ENCODE data around the gene ZACN.
"Not testable (repeated sequence)": the region's sequence is repeated elsewhere in the genome, so short reads cannot be mapped to it uniquely, and the experiment has no call there.

Gene ZACN

GRCh38 chr17:76063875-76064546 lies 15.0 kb upstream of the ZACN start:
- Histone ChIP-seq H3K4me1 (ENCODE audit: control insufficient read depth, insufficient read depth, low read length) (no peaks in the 10 kb centered on the region), H3K9ac (ENCODE audit: low read length) (no peak overlapping the region), H3K4me3 (ENCODE audit: low read length) (no peak overlapping the region), H3K27me3 (ENCODE audit: control insufficient read depth, insufficient read depth, low read length) (no peaks in the 10 kb centered on the region), H3K9me3 (ENCODE audit: control insufficient read depth, low read length) (no peaks in the 10 kb centered on the region), H3K36me3 (ENCODE audit: control insufficient read depth, insufficient read depth, low read length) (peaks cover 28% of the 10 kb centered on the region)

- H3K9ac ChIP-seq (ENCODE audit: low read length): no peak overlapping the region
- H3K9me3 ChIP-seq (ENCODE audit: control insufficient read depth, low read length): no peaks in the 10 kb centered on the region
- no peak overlapping the region for H3K4me3 ChIP-seq (ENCODE audit: low read length)
- H3K4me1 ChIP-seq (ENCODE audit: control insufficient read depth, insufficient read depth, low read length): peaks cover 3% of the 10 kb centered on the region
- peaks cover 22% of the 10 kb centered on the region for H3K36me3 ChIP-seq (ENCODE audit: control insufficient read depth, insufficient read depth, low read length)
- H3K27me3 ChIP-seq (ENCODE audit: control insufficient read depth, insufficient read depth, low read length): no peaks in the 10 kb centered on the region
Observed at GRCh38 chr17:76065775-76066174, 13.2 kb upstream of the ZACN start.

- no peaks in the 10 kb centered on the region for H3K36me3 ChIP-seq (ENCODE audit: control insufficient read depth, insufficient read depth, low read length)
- H3K9ac ChIP-seq (ENCODE audit: low read length): peak overlapping the region; percentile 68
- H3K9me3 ChIP-seq (ENCODE audit: control insufficient read depth, low read length): no peaks in the 10 kb centered on the region
- H3K27me3 ChIP-seq (ENCODE audit: control insufficient read depth, insufficient read depth, low read length): peaks cover 33% of the 10 kb centered on the region
- peak overlapping the region; percentile 54 for H3K4me3 ChIP-seq (ENCODE audit: low read length)
- H3K4me1 ChIP-seq (ENCODE audit: control insufficient read depth, insufficient read depth, low read length): peaks cover 13% of the 10 kb centered on the region
Observed at GRCh38 chr17:76071531-76072147, 7.3 kb upstream of the ZACN start.

- Histone ChIP-seq H3K4me1 (ENCODE audit: control insufficient read depth, insufficient read depth, low read length) (peaks cover 20% of the 10 kb centered on the region), H3K9ac (ENCODE audit: low read length) (peak within 1 kb of the TSS; percentile 71), H3K4me3 (ENCODE audit: low read length) (peak within 1 kb of the TSS; percentile 85), H3K27me3 (ENCODE audit: control insufficient read depth, insufficient read depth, low read length) (peaks cover 39% of the 10 kb centered on the region), H3K36me3 (ENCODE audit: control insufficient read depth, insufficient read depth, low read length) (no peaks in the 10 kb centered on the region), H3K9me3 (ENCODE audit: control insufficient read depth, low read length) (no peaks in the 10 kb centered on the region)
Observed at GRCh38 chr17:76072148-76072858, 6.7 kb upstream of the ZACN start, which contains the start of gene SRP68. Gene SRP68 (minus strand): TSS chr17:76072517. CDS start chr17:76072491, 26 bp downstream.

GRCh38 chr17:76074390-76075363 lies 4.3 kb upstream of the ZACN start, which contains the start of gene GALR2:
Gene GALR2 (plus strand): TSS chr17:76074781. CDS start chr17:76074884, 103 bp downstream.
- no peak within 1 kb of the TSS for H3K9ac ChIP-seq (ENCODE audit: low read length)
- peaks cover 63% of the 10 kb centered on the region for H3K27me3 ChIP-seq (ENCODE audit: control insufficient read depth, insufficient read depth, low read length)
- H3K4me1 ChIP-seq (ENCODE audit: control insufficient read depth, insufficient read depth, low read length): peaks cover 21% of the 10 kb centered on the region
- no peaks in the 10 kb centered on the region for H3K9me3 ChIP-seq (ENCODE audit: control insufficient read depth, low read length)
- H3K4me3 ChIP-seq (ENCODE audit: low read length): no peak within 1 kb of the TSS
- no peaks in the 10 kb centered on the region for H3K36me3 ChIP-seq (ENCODE audit: control insufficient read depth, insufficient read depth, low read length)

GRCh38 chr17:76075364-76076145 lies 3.4 kb upstream of the ZACN start:
- H3K36me3 ChIP-seq (ENCODE audit: control insufficient read depth, insufficient read depth, low read length): no peaks in the 10 kb centered on the region
- no peaks in the 10 kb centered on the region for H3K9me3 ChIP-seq (ENCODE audit: control insufficient read depth, low read length)
- H3K4me3 ChIP-seq (ENCODE audit: low read length): no peak overlapping the region
- no peak overlapping the region for H3K9ac ChIP-seq (ENCODE audit: low read length)
- peaks cover 28% of the 10 kb centered on the region for H3K4me1 ChIP-seq (ENCODE audit: control insufficient read depth, insufficient read depth, low read length)
- peaks cover 72% of the 10 kb centered on the region for H3K27me3 ChIP-seq (ENCODE audit: control insufficient read depth, insufficient read depth, low read length)

GRCh38 chr17:76076146-76076764 lies 2.7 kb upstream of the ZACN start:
- H3K4me1 ChIP-seq (ENCODE audit: control insufficient read depth, insufficient read depth, low read length): peaks cover 22% of the 10 kb centered on the region
- peaks cover 74% of the 10 kb centered on the region for H3K27me3 ChIP-seq (ENCODE audit: control insufficient read depth, insufficient read depth, low read length)
- H3K36me3 ChIP-seq (ENCODE audit: control insufficient read depth, insufficient read depth, low read length): no peaks in the 10 kb centered on the region
- H3K9ac ChIP-seq (ENCODE audit: low read length): no peak overlapping the region
- no peaks in the 10 kb centered on the region for H3K9me3 ChIP-seq (ENCODE audit: control insufficient read depth, low read length)
- no peak overlapping the region for H3K4me3 ChIP-seq (ENCODE audit: low read length)

GRCh38 chr17:76076765-76077583 lies 2.0 kb upstream of the ZACN start:
- H3K9me3 ChIP-seq (ENCODE audit: control insufficient read depth, low read length): no peaks in the 10 kb centered on the region
- no peaks in the 10 kb centered on the region for H3K36me3 ChIP-seq (ENCODE audit: control insufficient read depth, insufficient read depth, low read length)
- H3K27me3 ChIP-seq (ENCODE audit: control insufficient read depth, insufficient read depth, low read length): peaks cover 74% of the 10 kb centered on the region
- no peak overlapping the region for H3K4me3 ChIP-seq (ENCODE audit: low read length)
- peaks cover 22% of the 10 kb centered on the region for H3K4me1 ChIP-seq (ENCODE audit: control insufficient read depth, insufficient read depth, low read length)
- no peak overlapping the region for H3K9ac ChIP-seq (ENCODE audit: low read length)

- Histone ChIP-seq H3K27me3 (ENCODE audit: control insufficient read depth, insufficient read depth, low read length) (peaks cover 74% of the 10 kb centered on the region), H3K4me3 (ENCODE audit: low read length) (no peak overlapping the region), H3K4me1 (ENCODE audit: control insufficient read depth, insufficient read depth, low read length) (peaks cover 22% of the 10 kb centered on the region)
Observed at GRCh38 chr17:76077584-76078110, 1.3 kb upstream of the ZACN start.

GRCh38 chr17:76078370-76078769 lies 612 bp upstream of the ZACN start:
- H3K9ac ChIP-seq (ENCODE audit: low read length); H3K4me3 ChIP-seq (ENCODE audit: low read length); H3K36me3 ChIP-seq (ENCODE audit: control insufficient read depth, insufficient read depth, low read length); H3K9me3 ChIP-seq (ENCODE audit: control insufficient read depth, low read length): not testable (repeated sequence)
- H3K27me3 ChIP-seq (ENCODE audit: control insufficient read depth, insufficient read depth, low read length): peaks cover 73% of the 10 kb centered on the region
- H3K4me1 ChIP-seq (ENCODE audit: control insufficient read depth, insufficient read depth, low read length): peaks cover 22% of the 10 kb centered on the region

More at GRCh38 chr17:76077584-76078110, 1.3 kb upstream of the ZACN start:
- Histone ChIP-seq H3K9ac (ENCODE audit: low read length) (no peak overlapping the region), H3K36me3 (ENCODE audit: control insufficient read depth, insufficient read depth, low read length) (no peaks in the 10 kb centered on the region), H3K9me3 (ENCODE audit: control insufficient read depth, low read length) (no peaks in the 10 kb centered on the region)
